IMR-90 (cell line): ENCODE data around the gene TRIO. TPM values are rescaled to one million over a fixed set of nuclear protein-coding genes. Genes with fewer than 3 reads are reported as not detected.

ENCODE experiments used
- ATAC-seq: fragments of 200-7000 bp; cut with Tn5 transposase; 2 replicates; pipeline ENCODE4 v1.9.1; 2020; ENCODE audit warnings: low read depth, mild to moderate bottlenecking, moderate library complexity
- BruUV-seq: library from RNA; stranded (reverse); fragments of 400-500 nt; replicated peaks from 2 replicates; lab custom pipeline; 2021; lab: Mats Ljungman, UMichigan
- CTCF ChIA-PET: fragments of 300-600 bp; formaldehyde crosslinking; extraction: SDS; loops from one replicate; lab custom pipeline; 2021; ENCODE audit warnings: antibody characterized with exemption; lab: Yijun Ruan, JAX
- POLR2A ChIA-PET: fragments of 300-600 bp; sonication (Branson Sonifier 250); formaldehyde crosslinking; loops from one replicate; lab custom pipeline; 2022; ENCODE audit warnings: antibody characterized with exemption; ENCODE audit not compliant: unreplicated experiment; lab: Charles Lee
- DNase-seq: peaks from one replicate; pipeline ENCODE4 v3.0.0; 2013
- H2AFZ ChIP-seq: replicated peaks from 2 replicates; pipeline ENCODE3; 2013; ENCODE audit warnings: low read length, mild to moderate bottlenecking; ENCODE audit not compliant: poor library complexity
- H2AK5ac ChIP-seq: 2 replicates; pipeline ENCODE4 v1.6.1; 2013; ENCODE audit warnings: low read depth, low read length, inconsistent platforms
- H2AK9ac ChIP-seq: replicated peaks from 2 replicates; pipeline ENCODE3; 2013; ENCODE audit warnings: mild to moderate bottlenecking, low read depth, low read length, moderate library complexity; ENCODE audit not compliant: poor library complexity
- H2BK120ac ChIP-seq: 2 replicates; pipeline ENCODE4 v1.6.1; 2013; ENCODE audit warnings: low read depth, low read length, inconsistent platforms
- H2BK15ac ChIP-seq: 3 replicates; pipeline ENCODE4 v1.6.1; 2013; ENCODE audit warnings: low read depth, low read length, inconsistent platforms
- H2BK20ac ChIP-seq: 2 replicates; pipeline ENCODE4 v1.6.1; 2013; ENCODE audit warnings: low read depth, mild to moderate bottlenecking, inconsistent platforms, low read length, moderate library complexity
- H2BK5ac ChIP-seq: 2 replicates; pipeline ENCODE4 v1.6.1; 2013; ENCODE audit warnings: mild to moderate bottlenecking, low read depth, low read length, inconsistent platforms; ENCODE audit not compliant: poor library complexity, severe bottlenecking
- H3K14ac ChIP-seq: replicated peaks from 2 replicates; pipeline ENCODE4 v1.6.1; 2013; ENCODE audit warnings: low read depth, low read length, inconsistent platforms
- H3K18ac ChIP-seq: 2 replicates; pipeline ENCODE4 v1.6.1; 2013; ENCODE audit warnings: low read depth, low read length, control low read depth
- H3K23ac ChIP-seq: 2 replicates; pipeline ENCODE4 v1.6.1; 2013; ENCODE audit warnings: low read depth, low read length, inconsistent platforms
- H3K27ac ChIP-seq: 2 replicates; pipeline ENCODE4 v1.5.1; 2013; ENCODE audit warnings: mild to moderate bottlenecking, control low read depth, low read length; ENCODE audit not compliant: insufficient read depth
- H3K27me3 ChIP-seq: 2 replicates; pipeline ENCODE4 v1.6.1; 2013; ENCODE audit warnings: low read length; ENCODE audit not compliant: control insufficient read depth, insufficient read depth
- H3K36me3 ChIP-seq: 2 replicates; pipeline ENCODE4 v1.6.1; 2013; ENCODE audit warnings: low read length, mixed read lengths; ENCODE audit not compliant: control insufficient read depth, insufficient read depth
- H3K4ac ChIP-seq: 2 replicates; pipeline ENCODE4 v1.6.1; 2013; ENCODE audit warnings: low read depth, low read length, inconsistent platforms
- H3K4me1 ChIP-seq: 2 replicates; pipeline ENCODE4 v1.6.1; 2013; ENCODE audit warnings: low read length, mixed read lengths; ENCODE audit not compliant: control insufficient read depth, insufficient read depth
- H3K4me2 ChIP-seq: 2 replicates; pipeline ENCODE4 v1.6.1; 2013; ENCODE audit warnings: low read depth, mild to moderate bottlenecking, control low read depth, low read length, moderate library complexity
- H3K4me3 ChIP-seq: 2 replicates; pipeline ENCODE4 v1.5.1; 2013; ENCODE audit warnings: low read depth, mild to moderate bottlenecking, control low read depth, low read length, moderate library complexity; ENCODE audit not compliant: insufficient read depth
- H3K56ac ChIP-seq: 2 replicates; pipeline ENCODE4 v1.6.1; 2013; ENCODE audit warnings: low read length, inconsistent platforms; ENCODE audit not compliant: insufficient read depth; ENCODE audit errors: extremely low read depth
- H3K79me1 ChIP-seq, 2 experiments: 2 replicates each; pipeline ENCODE4 v1.6.1; 2013; ENCODE audit warnings: low read length in 2 of 2, inconsistent platforms in 1 of 2, low read depth in 1 of 2
- H3K9ac ChIP-seq: 2 replicates; pipeline ENCODE4 v1.6.1; 2013; ENCODE audit warnings: low read depth, low read length, control low read depth
- H3K9me1 ChIP-seq: 2 replicates; pipeline ENCODE4 v1.6.1; 2013; ENCODE audit warnings: low read length, inconsistent platforms; ENCODE audit not compliant: insufficient read depth
- H3K9me3 ChIP-seq: 2 replicates; pipeline ENCODE4 v1.6.1; 2013; ENCODE audit warnings: low read length; ENCODE audit not compliant: control insufficient read depth, insufficient read depth
- H4K20me1 ChIP-seq: 2 replicates; pipeline ENCODE4 v1.6.1; 2013; ENCODE audit warnings: low read length, inconsistent platforms; ENCODE audit not compliant: insufficient read depth
- H4K5ac ChIP-seq: 2 replicates; pipeline ENCODE4 v1.6.1; 2013; ENCODE audit warnings: mild to moderate bottlenecking, low read depth, low read length, control low read depth
- H4K8ac ChIP-seq, 2 experiments: 2 replicates each; pipeline ENCODE4 v1.6.1; 2013; ENCODE audit warnings: low read depth in 2 of 2, low read length in 2 of 2, control low read depth in 1 of 2, inconsistent platforms in 1 of 2
- H4K91ac ChIP-seq: 2 replicates; pipeline ENCODE4 v1.6.1; 2013; ENCODE audit warnings: low read depth, low read length, inconsistent platforms; ENCODE audit not compliant: insufficient read depth
- BHLHE40 ChIP-seq: fragments of 150-350 bp; IDR thresholded peaks from 2 replicates; pipeline ENCODE4 v1.6.1; 2016; ENCODE audit warnings: mild to moderate bottlenecking, low read depth, low read length
- FOS ChIP-seq: fragments of 150-350 bp; IDR thresholded peaks from 2 replicates; pipeline ENCODE4 v1.6.1; 2016; ENCODE audit warnings: low read depth, low read length
- MXI1 ChIP-seq: IDR thresholded peaks from 2 replicates; pipeline ENCODE4 v1.6.1; 2012; ENCODE audit warnings: low read depth, mild to moderate bottlenecking, low read length, moderate library complexity, borderline replicate concordance
- RCOR1 ChIP-seq: IDR thresholded peaks from 2 replicates; pipeline ENCODE4 v1.6.1; 2012; ENCODE audit warnings: mild to moderate bottlenecking, low read length, improper control_type of control experiment; ENCODE audit not compliant: insufficient replicate concordance
- RFX5 ChIP-seq: IDR thresholded peaks from 2 replicates; pipeline ENCODE4 v1.8.0; 2012; ENCODE audit warnings: low read depth, mild to moderate bottlenecking, low read length, moderate library complexity
- SMC3 ChIP-seq: fragments of 150-350 bp; IDR thresholded peaks from 2 replicates; pipeline ENCODE4 v1.6.1; 2016; ENCODE audit warnings: low read depth, mild to moderate bottlenecking, antibody characterized with exemption, low read length, moderate library complexity
- WGBS, 2 experiments: methylation state at CpG; one replicate each; pipeline versions ENCODE4 v1.1.5 to v1.1.7; 2013; ENCODE audit warnings: missing lambda C conversion rate in 2 of 2; ENCODE audit not compliant: insufficient read length in 1 of 2; ENCODE audit errors: extremely low coverage in 2 of 2; 5-methylcytosine and 5-hydroxymethylcytosine counted together
- dilution Hi-C: fragments of 300-500 bp; cut with HindIII; formaldehyde crosslinking; loops from one replicate; pipeline ENCODE4 v1.14.3; 2018; ENCODE audit warnings: low sequenced_read_pairs; ENCODE audit not compliant: unreplicated experiment
- in situ Hi-C: fragments of 300-500 bp; cut with MboI; formaldehyde crosslinking; loops from 3 replicates; pipeline ENCODE4 v1.14.3; 2019; ENCODE audit warnings: low sequenced_read_pairs, inconsistent platforms, mixed read lengths
- intact Hi-C: fragments of 100-400 bp; cut with micrococcal nuclease; formaldehyde crosslinking; loops from 2 replicates; pipeline ENCODE4 v1.10.0; 2022
- polyA plus RNA-seq, 3 experiments: library from polyadenylated mRNA; depleted of rRNA; stranded (reverse); fragments of >200 nt; gene quantifications; 2 replicates each; pipeline ENCODE4 v1.2.3, GENCODE V29; 2012; ENCODE audit warnings: low replicate concordance in 1 of 3
- total RNA-seq: library from RNA; depleted of rRNA; stranded (reverse); fragments of >200 nt; gene quantifications from 2 replicates; pipeline ENCODE4 v1.2.3, GENCODE V29; 2012
- TF ChIP-seq, protein P1 (sequence below): fragments of 150-350 bp; IDR thresholded peaks from 2 replicates; pipeline ENCODE4 v1.6.1; 2017; ENCODE audit warnings: mild to moderate bottlenecking, antibody characterized with exemption, low read length, low read depth
- TF ChIP-seq, protein P2 (sequence below): fragments of 150-350 bp; IDR thresholded peaks from 2 replicates; pipeline ENCODE4 v1.6.1; 2016; ENCODE audit warnings: low read depth, mild to moderate bottlenecking, low read length, moderate library complexity, borderline replicate concordance

The TRIO gene
- total and polyA plus RNA-seq, 2 of the 4 experiments (the other 2 are of a cell fraction), result 206 to 522 TPM

DNA sequence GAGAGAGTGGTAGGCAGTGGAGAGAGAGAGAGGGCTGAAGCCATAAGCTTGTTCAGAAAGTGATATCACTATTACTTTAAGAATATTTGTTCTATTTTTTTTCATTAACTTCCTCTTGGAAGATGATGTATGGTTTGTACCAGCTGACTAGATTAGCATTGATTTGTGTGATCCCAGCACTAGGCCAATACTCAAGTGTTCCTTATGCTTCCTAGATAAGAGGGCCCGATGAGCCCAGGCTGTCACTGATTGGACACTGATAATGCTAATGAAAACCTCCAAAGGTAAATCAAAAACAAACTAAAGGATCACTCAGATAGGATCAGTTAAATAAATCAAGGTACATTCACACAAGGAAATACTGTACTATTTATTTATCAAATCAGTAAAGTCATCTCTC, 385.8 kb downstream of the TRIO start:
- H2BK20ac ChIP-seq, result no peak overlapping the region
- no peaks in the 10 kb centered on the region for H3K9me3 ChIP-seq
- ATAC-seq, result no peak
- no peaks in the 10 kb centered on the region for H3K36me3 ChIP-seq
- ChIA-PET CTCF (no interaction called here), POLR2A (interaction anchor here (0.7 kb wide), 1 partner anchor 266 kb away, joined by 3 read pairs; no protein-coding TSS in a partner anchor)
- H3K23ac ChIP-seq, result no peak overlapping the region
- no peak overlapping the region for H2AFZ ChIP-seq
- no peak overlapping the region for H3K4me3 ChIP-seq
- H3K14ac ChIP-seq, result no peak overlapping the region
- BruUV-seq, result no TSS peak
- TF ChIP-seq RFX5 (no peak), BHLHE40 (no peak), FOS (no peak), RCOR1 (no peak), MXI1 (no peak), SMC3 (no peak)
- TF ChIP-seq, protein P1, sequence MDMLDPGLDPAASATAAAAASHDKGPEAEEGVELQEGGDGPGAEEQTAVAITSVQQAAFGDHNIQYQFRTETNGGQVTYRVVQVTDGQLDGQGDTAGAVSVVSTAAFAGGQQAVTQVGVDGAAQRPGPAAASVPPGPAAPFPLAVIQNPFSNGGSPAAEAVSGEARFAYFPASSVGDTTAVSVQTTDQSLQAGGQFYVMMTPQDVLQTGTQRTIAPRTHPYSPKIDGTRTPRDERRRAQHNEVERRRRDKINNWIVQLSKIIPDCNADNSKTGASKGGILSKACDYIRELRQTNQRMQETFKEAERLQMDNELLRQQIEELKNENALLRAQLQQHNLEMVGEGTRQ, result no peak
- TF ChIP-seq, protein P2, sequence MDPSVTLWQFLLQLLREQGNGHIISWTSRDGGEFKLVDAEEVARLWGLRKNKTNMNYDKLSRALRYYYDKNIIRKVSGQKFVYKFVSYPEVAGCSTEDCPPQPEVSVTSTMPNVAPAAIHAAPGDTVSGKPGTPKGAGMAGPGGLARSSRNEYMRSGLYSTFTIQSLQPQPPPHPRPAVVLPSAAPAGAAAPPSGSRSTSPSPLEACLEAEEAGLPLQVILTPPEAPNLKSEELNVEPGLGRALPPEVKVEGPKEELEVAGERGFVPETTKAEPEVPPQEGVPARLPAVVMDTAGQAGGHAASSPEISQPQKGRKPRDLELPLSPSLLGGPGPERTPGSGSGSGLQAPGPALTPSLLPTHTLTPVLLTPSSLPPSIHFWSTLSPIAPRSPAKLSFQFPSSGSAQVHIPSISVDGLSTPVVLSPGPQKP, result no peak
- dilution Hi-C loops, result no loop called here
- H4K5ac ChIP-seq, result no peak overlapping the region
- in situ Hi-C loops, result no loop called here
- H3K9ac ChIP-seq, result no peak overlapping the region
- no peak overlapping the region for H2BK15ac ChIP-seq
- H3K79me1 ChIP-seq, result no peaks in the 10 kb centered on the region
- no peak overlapping the region for H2AK9ac ChIP-seq
- H3K27me3 ChIP-seq, result peaks cover 11% of the 10 kb centered on the region
- H4K8ac ChIP-seq, result no peak overlapping the region
- DNase-seq, result no peak
- H3K18ac ChIP-seq, result no peak overlapping the region
- no peaks in the 10 kb centered on the region for H3K9me1 ChIP-seq
- no peaks in the 10 kb centered on the region for H3K4me1 ChIP-seq
- intact Hi-C loops, result no loop called here
- H2BK5ac ChIP-seq, result no peak overlapping the region
- H4K20me1 ChIP-seq, result no peaks in the 10 kb centered on the region
- H3K27ac ChIP-seq, result no peak overlapping the region
- no peak overlapping the region for H3K56ac ChIP-seq
- no peak overlapping the region for H3K4me2 ChIP-seq
- H4K91ac ChIP-seq, result no peak overlapping the region
- H2BK120ac ChIP-seq, result no peak overlapping the region
- H2AK5ac ChIP-seq, result no peak overlapping the region
- no peak overlapping the region for H3K4ac ChIP-seq
- no CpG with 5 or more reads among the region's 1 CpG for WGBS, 2 experiments
